ENCODE results near the gene TNFAIP8L1.
"Not testable (repeated sequence)": the region's sequence is repeated elsewhere in the genome, so short reads cannot be mapped to it uniquely, and the experiment has no call there.

Gene TNFAIP8L1

GRCh38 chr19:4638828-4639530, at the start of gene TNFAIP8L1:
Gene TNFAIP8L1, plus strand, starts transcription at chr19:4639516. Its CDS starts 12,354 bp downstream, at chr19:4651870.
- Mint-ChIP-seq H3K36me3 (peaks cover 11% of the 10 kb centered on the region), H3K4me1 (peaks cover 38% of the 10 kb centered on the region), H3K4me3 (peak within 1 kb of the TSS; percentile 95), H3K9me3 (no peaks in the 10 kb centered on the region), H3K27ac (peak within 1 kb of the TSS; percentile 99)
- DNase-seq (ENCODE audit: low spot score in 2 of 2): peak; percentile 99
- ATAC-seq: peak; percentile 92

- Mint-ChIP-seq H3K4me1 (no peaks in the 10 kb centered on the region), H3K9me3 (no peaks in the 10 kb centered on the region), H3K36me3 (no peaks in the 10 kb centered on the region), H3K27ac (no peak overlapping the region), H3K4me3 (no peak overlapping the region)
- DNase-seq (ENCODE audit: low spot score in 2 of 2): no peak
- ATAC-seq: peak; percentile 74
Observed at GRCh38 chr19:4589579-4590410, 49.5 kb upstream of the TNFAIP8L1 start.

DNA sequence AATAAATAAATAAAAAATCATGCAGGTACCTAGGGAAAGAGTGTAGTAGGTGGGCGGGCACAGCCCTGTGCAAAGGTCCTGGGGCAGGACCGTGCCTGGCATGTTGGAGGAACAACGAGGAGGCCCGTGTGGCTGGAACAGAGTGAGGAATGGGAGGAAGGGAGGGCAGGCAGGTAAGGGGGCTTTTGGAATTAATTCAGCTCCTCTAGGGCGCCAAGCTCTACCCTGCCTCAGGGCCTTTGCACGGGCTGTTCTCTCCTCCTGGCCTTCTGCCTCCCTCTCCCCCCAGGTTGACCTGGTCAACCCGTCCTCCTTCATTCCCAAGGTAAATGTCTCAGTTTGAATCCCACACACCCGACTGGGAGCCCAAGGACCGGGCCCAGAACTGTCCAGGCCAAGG, 48.8 kb upstream of the TNFAIP8L1 start:
- ATAC-seq: no peak
- H3K27ac Mint-ChIP-seq: no peak overlapping the region

GRCh38 chr19:4591320-4591719, 48.0 kb upstream of the TNFAIP8L1 start:
- Mint-ChIP-seq H3K4me3 (no peak overlapping the region), H3K27ac (no peak overlapping the region), H3K4me1 (no peaks in the 10 kb centered on the region), H3K9me3 (no peaks in the 10 kb centered on the region), H3K36me3 (no peaks in the 10 kb centered on the region)
- DNase-seq (ENCODE audit: low spot score in 2 of 2) (no peak), ATAC-seq (no peak)

More for the DNA sequence above, 48.8 kb upstream of the TNFAIP8L1 start:
- no peaks in the 10 kb centered on the region for H3K36me3 Mint-ChIP-seq
- H3K9me3 Mint-ChIP-seq: no peaks in the 10 kb centered on the region
- H3K4me1 Mint-ChIP-seq: no peaks in the 10 kb centered on the region
- H3K4me3 Mint-ChIP-seq: no peak overlapping the region
- no peak for DNase-seq (ENCODE audit: low spot score in 2 of 2)

- ATAC-seq (no peak), DNase-seq (ENCODE audit: low spot score in 2 of 2) (no peak)
- H3K36me3 Mint-ChIP-seq: no peaks in the 10 kb centered on the region
- H3K9me3 Mint-ChIP-seq: no peaks in the 10 kb centered on the region
- H3K4me3 Mint-ChIP-seq: no peak overlapping the region
- H3K27ac Mint-ChIP-seq: no peak overlapping the region
- H3K4me1 Mint-ChIP-seq: peaks cover 4% of the 10 kb centered on the region
Observed at GRCh38 chr19:4592445-4592844, 46.9 kb upstream of the TNFAIP8L1 start.

- DNase-seq (ENCODE audit: low spot score in 2 of 2): no peak
- H3K9me3 Mint-ChIP-seq: no peaks in the 10 kb centered on the region
- no peaks in the 10 kb centered on the region for H3K36me3 Mint-ChIP-seq
- no peak overlapping the region for H3K27ac Mint-ChIP-seq
- no peak for ATAC-seq
- no peak overlapping the region for H3K4me3 Mint-ChIP-seq
- peaks cover 6% of the 10 kb centered on the region for H3K4me1 Mint-ChIP-seq
Observed at GRCh38 chr19:4593409-4593851, 45.9 kb upstream of the TNFAIP8L1 start.

- H3K4me1 Mint-ChIP-seq: peaks cover 6% of the 10 kb centered on the region
- no peak overlapping the region for H3K4me3 Mint-ChIP-seq
- no peaks in the 10 kb centered on the region for H3K36me3 Mint-ChIP-seq
- DNase-seq (ENCODE audit: low spot score in 2 of 2): no peak
- no peak overlapping the region for H3K27ac Mint-ChIP-seq
- no peaks in the 10 kb centered on the region for H3K9me3 Mint-ChIP-seq
- ATAC-seq: no peak
Observed at GRCh38 chr19:4594201-4594600, 45.1 kb upstream of the TNFAIP8L1 start.

DNA sequence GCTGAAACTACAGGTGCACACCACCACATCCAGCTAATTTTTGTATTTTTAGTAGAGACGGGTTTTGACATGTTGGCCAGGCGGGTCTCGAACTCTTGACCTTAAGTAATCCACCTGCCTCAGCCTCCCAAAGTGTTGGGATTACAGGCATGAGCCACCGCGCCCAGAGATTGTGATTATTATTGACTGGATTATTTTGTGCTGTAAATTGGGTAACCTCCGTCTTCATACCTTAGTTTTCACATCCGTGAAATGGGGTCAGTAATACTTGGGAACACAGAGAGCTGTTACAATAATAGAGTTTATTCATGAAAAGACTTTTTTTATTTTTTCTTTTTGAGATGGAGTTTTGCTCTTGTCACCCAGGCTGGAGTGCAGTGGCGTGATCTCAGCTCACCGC, 44.2 kb upstream of the TNFAIP8L1 start:
- not testable (repeated sequence) for H3K36me3 Mint-ChIP-seq; DNase-seq (ENCODE audit: low spot score in 2 of 2); ATAC-seq; H3K27ac Mint-ChIP-seq; H3K9me3 Mint-ChIP-seq; H3K4me1 Mint-ChIP-seq; H3K4me3 Mint-ChIP-seq

- no peaks in the 10 kb centered on the region for H3K36me3 Mint-ChIP-seq
- H3K4me3 Mint-ChIP-seq: no peak overlapping the region
- DNase-seq (ENCODE audit: low spot score in 2 of 2) (no peak), ATAC-seq (no peak)
- peaks cover 6% of the 10 kb centered on the region for H3K4me1 Mint-ChIP-seq
- H3K9me3 Mint-ChIP-seq: no peaks in the 10 kb centered on the region
- H3K27ac Mint-ChIP-seq: no peak overlapping the region
Observed at GRCh38 chr19:4596033-4596904, 43.0 kb upstream of the TNFAIP8L1 start.

GRCh38 chr19:4597278-4597974, 41.9 kb upstream of the TNFAIP8L1 start:
- Mint-ChIP-seq H3K27ac (no peak overlapping the region), H3K4me1 (peaks cover 6% of the 10 kb centered on the region), H3K36me3 (no peaks in the 10 kb centered on the region), H3K4me3 (peak overlapping the region; percentile 40), H3K9me3 (no peaks in the 10 kb centered on the region)
- no peak for DNase-seq (ENCODE audit: low spot score in 2 of 2)
- ATAC-seq: no peak

- H3K4me1 Mint-ChIP-seq: peaks cover 6% of the 10 kb centered on the region
- H3K4me3 Mint-ChIP-seq: peak overlapping the region; percentile 40
- H3K27ac Mint-ChIP-seq: no peak overlapping the region
- DNase-seq (ENCODE audit: low spot score in 2 of 2) (no peak), ATAC-seq (peak; percentile 73)
- no peaks in the 10 kb centered on the region for H3K36me3 Mint-ChIP-seq
- H3K9me3 Mint-ChIP-seq: no peaks in the 10 kb centered on the region
Observed at GRCh38 chr19:4597975-4598671, 41.2 kb upstream of the TNFAIP8L1 start.

GRCh38 chr19:4598712-4599111, 40.6 kb upstream of the TNFAIP8L1 start:
- DNase-seq (ENCODE audit: low spot score in 2 of 2) (no peak), ATAC-seq (no peak)
- no peaks in the 10 kb centered on the region for H3K36me3 Mint-ChIP-seq
- peaks cover 6% of the 10 kb centered on the region for H3K4me1 Mint-ChIP-seq
- peak overlapping the region; percentile 40 for H3K4me3 Mint-ChIP-seq
- no peak overlapping the region for H3K27ac Mint-ChIP-seq
- no peaks in the 10 kb centered on the region for H3K9me3 Mint-ChIP-seq

DNA sequence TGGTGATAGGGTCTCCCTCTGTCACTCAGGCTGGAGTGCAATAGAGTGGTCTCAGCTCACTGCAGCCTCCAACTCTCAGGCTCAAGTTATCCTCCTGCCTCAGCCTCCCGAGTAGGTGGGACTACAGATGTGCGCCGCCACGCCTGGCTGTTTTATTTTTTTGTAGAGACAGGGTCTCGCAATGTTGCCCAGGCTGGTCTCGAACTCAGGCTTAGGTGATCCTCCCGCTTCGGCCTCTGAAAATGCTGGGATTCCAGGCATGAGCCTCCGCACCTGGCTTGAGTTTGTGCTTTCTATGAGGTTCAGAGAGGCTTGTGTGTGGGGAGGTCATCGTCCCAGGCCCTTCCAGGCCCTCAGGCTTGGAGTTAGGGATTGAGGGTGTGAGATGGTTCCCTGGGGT, 39.2 kb upstream of the TNFAIP8L1 start:
- no peak for DNase-seq (ENCODE audit: low spot score in 2 of 2)
- no peaks in the 10 kb centered on the region for H3K36me3 Mint-ChIP-seq
- H3K9me3 Mint-ChIP-seq: no peaks in the 10 kb centered on the region
- no peak overlapping the region for H3K4me3 Mint-ChIP-seq
- peaks cover 6% of the 10 kb centered on the region for H3K4me1 Mint-ChIP-seq
- no peak for ATAC-seq
- no peak overlapping the region for H3K27ac Mint-ChIP-seq

DNA sequence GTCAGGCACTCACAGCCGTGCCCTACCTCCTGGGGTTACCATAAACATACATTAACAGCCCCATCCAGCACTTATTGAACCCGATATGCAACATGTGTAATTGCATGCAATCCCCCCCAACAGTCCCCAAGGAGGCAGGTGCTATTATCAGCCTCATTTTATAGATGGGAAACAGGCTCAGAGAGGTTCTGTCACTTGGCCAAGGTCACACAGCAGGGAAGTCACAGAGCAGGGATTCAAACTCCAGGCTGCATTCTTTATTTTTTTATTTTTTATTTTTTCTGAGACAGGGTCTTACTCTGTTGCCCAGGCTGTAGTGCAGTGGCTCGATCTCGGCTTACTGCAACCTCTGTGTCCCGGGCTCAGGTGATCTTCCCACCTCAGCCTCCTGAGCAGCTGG, 38.4 kb upstream of the TNFAIP8L1 start:
- Mint-ChIP-seq H3K27ac (no peak overlapping the region), H3K36me3 (no peaks in the 10 kb centered on the region), H3K4me3 (no peak overlapping the region), H3K9me3 (no peaks in the 10 kb centered on the region), H3K4me1 (peaks cover 6% of the 10 kb centered on the region)
- ATAC-seq (no peak), DNase-seq (ENCODE audit: low spot score in 2 of 2) (no peak)
